ENCODE data around the gene DNAH11. TPM values are rescaled to one million over a fixed set of nuclear protein-coding genes. Genes with fewer than 3 reads are reported as not detected.

Gene DNAH11
- total and polyA plus RNA-seq, 4 donors: 7.5 to 16.8 (median 7.7) TPM

GRCh38 chr7:21947056-21947455 lies 404.2 kb downstream of the DNAH11 start:
- Histone ChIP-seq H3K36me3 (ENCODE audit: control insufficient read depth, insufficient read depth, low read length) (no peaks in the 10 kb centered on the region), H3K27me3 (ENCODE audit: control insufficient read depth, insufficient read depth, low read length) (peaks cover 15% of the 10 kb centered on the region), H3K4me1 (ENCODE audit: control insufficient read depth, insufficient read depth, low read length) (peaks cover 16% of the 10 kb centered on the region), H3K9me3 (ENCODE audit: control insufficient read depth, insufficient read depth, low read length) (no peaks in the 10 kb centered on the region), H3K4me3 (ENCODE audit: low read depth, low read length) (no peak overlapping the region), H3K27ac (ENCODE audit: low read depth, low read length) (no peak overlapping the region)
- 100% methylated on average over 1 of the region's 3 CpGs for WGBS (ENCODE audit: insufficient coverage)
- DNase-seq (ENCODE audit: low read depth in 4 of 6, low spot score in 6 of 6): no peak

GRCh38 chr7:21947946-21948345 lies 405.1 kb downstream of the DNAH11 start:
- Histone ChIP-seq H3K27ac (ENCODE audit: low read depth, low read length) (no peak overlapping the region), H3K9me3 (ENCODE audit: control insufficient read depth, insufficient read depth, low read length) (no peaks in the 10 kb centered on the region)
- no CpG with 5 or more reads among the region's 2 CpGs for WGBS (ENCODE audit: insufficient coverage)

GRCh38 chr7:21948364-21948763 lies 405.5 kb downstream of the DNAH11 start:
- H3K9me3 ChIP-seq (ENCODE audit: control insufficient read depth, insufficient read depth, low read length): no peaks in the 10 kb centered on the region
- H3K4me3 ChIP-seq (ENCODE audit: low read depth, low read length): no peak overlapping the region
- H3K36me3 ChIP-seq (ENCODE audit: control insufficient read depth, insufficient read depth, low read length): no peaks in the 10 kb centered on the region
- peaks cover 16% of the 10 kb centered on the region for H3K4me1 ChIP-seq (ENCODE audit: control insufficient read depth, insufficient read depth, low read length)
- DNase-seq (ENCODE audit: low read depth in 4 of 6, low spot score in 6 of 6): no peak
- H3K27me3 ChIP-seq (ENCODE audit: control insufficient read depth, insufficient read depth, low read length): peaks cover 14% of the 10 kb centered on the region
- 82% methylated on average over 1 of the region's 2 CpGs for WGBS (ENCODE audit: insufficient coverage)
- H3K27ac ChIP-seq (ENCODE audit: low read depth, low read length): no peak overlapping the region

More at GRCh38 chr7:21947946-21948345, 405.1 kb downstream of the DNAH11 start:
- no peaks in the 10 kb centered on the region for H3K36me3 ChIP-seq (ENCODE audit: control insufficient read depth, insufficient read depth, low read length)
- peaks cover 14% of the 10 kb centered on the region for H3K27me3 ChIP-seq (ENCODE audit: control insufficient read depth, insufficient read depth, low read length)
- peaks cover 16% of the 10 kb centered on the region for H3K4me1 ChIP-seq (ENCODE audit: control insufficient read depth, insufficient read depth, low read length)
- DNase-seq (ENCODE audit: low read depth in 4 of 6, low spot score in 6 of 6): no peak
- H3K4me3 ChIP-seq (ENCODE audit: low read depth, low read length): no peak overlapping the region

- peaks cover 11% of the 10 kb centered on the region for H3K27me3 ChIP-seq (ENCODE audit: control insufficient read depth, insufficient read depth, low read length)
- no peak overlapping the region for H3K27ac ChIP-seq (ENCODE audit: low read depth, low read length)
- H3K4me1 ChIP-seq (ENCODE audit: control insufficient read depth, insufficient read depth, low read length): peaks cover 15% of the 10 kb centered on the region
- WGBS (ENCODE audit: insufficient coverage): 45% methylated on average over 3 of the region's 8 CpGs
- no peaks in the 10 kb centered on the region for H3K9me3 ChIP-seq (ENCODE audit: control insufficient read depth, insufficient read depth, low read length)
- no peak overlapping the region for H3K4me3 ChIP-seq (ENCODE audit: low read depth, low read length)
- no peak for DNase-seq (ENCODE audit: low read depth in 4 of 6, low spot score in 6 of 6)
- no peaks in the 10 kb centered on the region for H3K36me3 ChIP-seq (ENCODE audit: control insufficient read depth, insufficient read depth, low read length)
These were observed 406.2 kb downstream of the DNAH11 start for GRCh38 chr7:21948887-21949540.

Other genes starting within 250 kb of the DNAH11 start
- gene SP4, start 115.0 kb upstream of the DNAH11 start, total RNA-seq: 10 to 100 TPM; 19.2 to 28.5 TPM
- gene SP4, start 115.0 kb upstream of the DNAH11 start, polyA plus RNA-seq (ENCODE audit: insufficient read length in 2 of 2): 10 to 100 TPM; 10.9 to 16.1 TPM

Measured in spinal cord (tissue), 10 donors.